HepG2 (cell line): ENCODE results near the gene NPTXR.

Experiments
- NR1H2 ChIP-seq: sonication (generic); formaldehyde crosslinking; IDR thresholded peaks from 2 replicates; pipeline ENCODE4 v1.8.1; 2022; ENCODE audit warnings: low read depth, missing genetic modification reagents, borderline replicate concordance
- PPARG ChIP-seq: conservative IDR thresholded peaks from 2 replicates; pipeline ENCODE4 v1.6.1; 2016; ENCODE audit warnings: missing biosample characterization, missing genetic modification reagents
- PRPF4 ChIP-seq: fragments of 200-400 bp; formaldehyde crosslinking; IDR thresholded peaks from 2 replicates; pipeline ENCODE4 v1.6.1; 2016; ENCODE audit warnings: low read length, low read depth; ENCODE audit not compliant: poor library complexity, severe bottlenecking
- RAD21 ChIP-seq: fragments of 450-650 bp; formaldehyde crosslinking; IDR thresholded peaks from 2 replicates; pipeline ENCODE4 v1.5.0; 2020; ENCODE audit warnings: mild to moderate bottlenecking
- RFX5 ChIP-seq: IDR thresholded peaks from 2 replicates; pipeline ENCODE4 v1.6.1; 2011; ENCODE audit warnings: low read depth, low read length, improper control_type of control experiment
- STAT5B ChIP-seq: sonication (generic); formaldehyde crosslinking; IDR thresholded peaks from 2 replicates; pipeline ENCODE4 v1.4.0; 2020; ENCODE audit warnings: missing genetic modification reagents
- TSC22D2 ChIP-seq: sonication (generic); formaldehyde crosslinking; IDR thresholded peaks from 2 replicates; pipeline ENCODE4 v1.5.1; 2020; ENCODE audit warnings: missing genetic modification reagents, mild to moderate bottlenecking, borderline replicate concordance
- YY1 ChIP-seq: IDR thresholded peaks from 2 replicates; pipeline ENCODE4 v1.6.1; 2011; ENCODE audit warnings: low read length, low read depth, moderate library complexity, mild to moderate bottlenecking; ENCODE audit not compliant: insufficient read depth, insufficient replicate concordance
- ZBTB49 ChIP-seq: sonication (generic); formaldehyde crosslinking; IDR thresholded peaks from 2 replicates; pipeline ENCODE4 v1.4.0; 2020; ENCODE audit warnings: missing genetic modification reagents, borderline replicate concordance
- ZNF83 ChIP-seq: sonication (generic); formaldehyde crosslinking; IDR thresholded peaks from 2 replicates; pipeline ENCODE4 v1.4.0; 2020; ENCODE audit warnings: missing genetic modification reagents, mild to moderate bottlenecking, borderline replicate concordance
- TF ChIP-seq, protein P1 (sequence below): sonication (generic); formaldehyde crosslinking; IDR thresholded peaks from 2 replicates; pipeline ENCODE4 v1.4.0; 2020; ENCODE audit warnings: missing genetic modification reagents
- TF ChIP-seq, protein P2 (sequence below): sonication (generic); formaldehyde crosslinking; IDR thresholded peaks from 2 replicates; pipeline ENCODE4 v1.4.0; 2020; ENCODE audit warnings: missing genetic modification reagents
- TF ChIP-seq, protein P3 (sequence below): sonication (generic); formaldehyde crosslinking; IDR thresholded peaks from 2 replicates; pipeline ENCODE4 v1.5.0; 2020; ENCODE audit warnings: mild to moderate bottlenecking, missing genetic modification reagents, moderate library complexity

- TF ChIP-seq, protein P1, sequence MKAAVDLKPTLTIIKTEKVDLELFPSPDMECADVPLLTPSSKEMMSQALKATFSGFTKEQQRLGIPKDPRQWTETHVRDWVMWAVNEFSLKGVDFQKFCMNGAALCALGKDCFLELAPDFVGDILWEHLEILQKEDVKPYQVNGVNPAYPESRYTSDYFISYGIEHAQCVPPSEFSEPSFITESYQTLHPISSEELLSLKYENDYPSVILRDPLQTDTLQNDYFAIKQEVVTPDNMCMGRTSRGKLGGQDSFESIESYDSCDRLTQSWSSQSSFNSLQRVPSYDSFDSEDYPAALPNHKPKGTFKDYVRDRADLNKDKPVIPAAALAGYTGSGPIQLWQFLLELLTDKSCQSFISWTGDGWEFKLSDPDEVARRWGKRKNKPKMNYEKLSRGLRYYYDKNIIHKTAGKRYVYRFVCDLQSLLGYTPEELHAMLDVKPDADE (CRISPR knock-in tag): no peak
- TF ChIP-seq YY1 (no peak), NR1H2 (CRISPR knock-in tag) (no peak), ZNF83 (CRISPR knock-in tag) (no peak), PPARG (CRISPR knock-in tag) (no peak), TSC22D2 (CRISPR knock-in tag) (no peak), PRPF4 (no peak), RFX5 (no peak), STAT5B (CRISPR knock-in tag) (no peak), ZBTB49 (CRISPR knock-in tag) (no peak), RAD21 (CRISPR knock-in tag) (no peak)
- TF ChIP-seq, protein P2, sequence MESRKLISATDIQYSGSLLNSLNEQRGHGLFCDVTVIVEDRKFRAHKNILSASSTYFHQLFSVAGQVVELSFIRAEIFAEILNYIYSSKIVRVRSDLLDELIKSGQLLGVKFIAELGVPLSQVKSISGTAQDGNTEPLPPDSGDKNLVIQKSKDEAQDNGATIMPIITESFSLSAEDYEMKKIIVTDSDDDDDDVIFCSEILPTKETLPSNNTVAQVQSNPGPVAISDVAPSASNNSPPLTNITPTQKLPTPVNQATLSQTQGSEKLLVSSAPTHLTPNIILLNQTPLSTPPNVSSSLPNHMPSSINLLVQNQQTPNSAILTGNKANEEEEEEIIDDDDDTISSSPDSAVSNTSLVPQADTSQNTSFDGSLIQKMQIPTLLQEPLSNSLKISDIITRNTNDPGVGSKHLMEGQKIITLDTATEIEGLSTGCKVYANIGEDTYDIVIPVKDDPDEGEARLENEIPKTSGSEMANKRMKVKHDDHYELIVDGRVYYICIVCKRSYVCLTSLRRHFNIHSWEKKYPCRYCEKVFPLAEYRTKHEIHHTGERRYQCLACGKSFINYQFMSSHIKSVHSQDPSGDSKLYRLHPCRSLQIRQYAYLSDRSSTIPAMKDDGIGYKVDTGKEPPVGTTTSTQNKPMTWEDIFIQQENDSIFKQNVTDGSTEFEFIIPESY (CRISPR knock-in tag): no peak
- TF ChIP-seq, protein P3, sequence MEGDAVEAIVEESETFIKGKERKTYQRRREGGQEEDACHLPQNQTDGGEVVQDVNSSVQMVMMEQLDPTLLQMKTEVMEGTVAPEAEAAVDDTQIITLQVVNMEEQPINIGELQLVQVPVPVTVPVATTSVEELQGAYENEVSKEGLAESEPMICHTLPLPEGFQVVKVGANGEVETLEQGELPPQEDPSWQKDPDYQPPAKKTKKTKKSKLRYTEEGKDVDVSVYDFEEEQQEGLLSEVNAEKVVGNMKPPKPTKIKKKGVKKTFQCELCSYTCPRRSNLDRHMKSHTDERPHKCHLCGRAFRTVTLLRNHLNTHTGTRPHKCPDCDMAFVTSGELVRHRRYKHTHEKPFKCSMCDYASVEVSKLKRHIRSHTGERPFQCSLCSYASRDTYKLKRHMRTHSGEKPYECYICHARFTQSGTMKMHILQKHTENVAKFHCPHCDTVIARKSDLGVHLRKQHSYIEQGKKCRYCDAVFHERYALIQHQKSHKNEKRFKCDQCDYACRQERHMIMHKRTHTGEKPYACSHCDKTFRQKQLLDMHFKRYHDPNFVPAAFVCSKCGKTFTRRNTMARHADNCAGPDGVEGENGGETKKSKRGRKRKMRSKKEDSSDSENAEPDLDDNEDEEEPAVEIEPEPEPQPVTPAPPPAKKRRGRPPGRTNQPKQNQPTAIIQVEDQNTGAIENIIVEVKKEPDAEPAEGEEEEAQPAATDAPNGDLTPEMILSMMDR (CRISPR knock-in tag): no peak
These were observed 39.3 kb upstream of the NPTXR start for GRCh38 chr22:38882972-38883622.
